Fibroblast of the aortic adventitia (primary cell): ENCODE measurements around the gene NINJ1. TPM values are rescaled to one million over a fixed set of nuclear protein-coding genes. Genes with fewer than 3 reads are reported as not detected.
A peak's percentile ranks its signal among the peaks of the same experiment; 100 is the strongest.

Experiments
- DNase-seq: peaks from one replicate; pipeline ENCODE4 v3.0.0-alpha.2; 2010; ENCODE audit warnings: low read depth
- H3K4me3 ChIP-seq: 2 replicates; pipeline ENCODE4 v1.5.1; 2011; ENCODE audit warnings: low read depth, mild to moderate bottlenecking, control low read depth, low read length, moderate library complexity
- total RNA-seq: library from RNA; depleted of rRNA; stranded (reverse); fragments of >200 nt; gene quantifications from 2 replicates; pipeline ENCODE4 v1.2.3, GENCODE V29; 2012; ENCODE audit warnings: low replicate concordance
- TF ChIP-seq, protein P1 (sequence below): IDR thresholded peaks from 2 replicates; pipeline ENCODE4 v1.5.1; 2011; ENCODE audit warnings: mild to moderate bottlenecking, low read length, control low read depth, inconsistent platforms; ENCODE audit not compliant: insufficient read depth

The NINJ1 gene
- total RNA-seq, 1 donor, result 14.6 TPM

DNA sequence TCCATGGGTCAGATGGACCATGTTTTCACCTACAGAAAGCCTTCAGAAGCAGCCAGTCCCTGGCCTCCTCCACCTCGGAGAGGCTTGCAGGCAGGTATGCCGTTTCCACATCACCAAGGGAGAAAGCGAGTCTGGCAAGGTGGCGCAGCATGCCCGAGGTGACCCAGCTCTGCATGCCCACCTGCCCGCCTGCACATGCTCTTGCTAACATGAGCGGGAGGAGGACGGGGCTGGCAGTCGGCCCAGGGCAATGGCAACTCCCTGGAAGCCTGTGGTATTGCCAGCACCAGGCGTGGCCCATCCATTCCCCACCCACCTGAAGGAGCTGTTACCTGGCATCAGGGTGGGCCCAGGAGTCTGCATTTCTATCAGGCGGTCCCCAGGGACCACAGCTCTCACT is 3.3 kb upstream of the NINJ1 start:
- TF ChIP-seq, protein P1, sequence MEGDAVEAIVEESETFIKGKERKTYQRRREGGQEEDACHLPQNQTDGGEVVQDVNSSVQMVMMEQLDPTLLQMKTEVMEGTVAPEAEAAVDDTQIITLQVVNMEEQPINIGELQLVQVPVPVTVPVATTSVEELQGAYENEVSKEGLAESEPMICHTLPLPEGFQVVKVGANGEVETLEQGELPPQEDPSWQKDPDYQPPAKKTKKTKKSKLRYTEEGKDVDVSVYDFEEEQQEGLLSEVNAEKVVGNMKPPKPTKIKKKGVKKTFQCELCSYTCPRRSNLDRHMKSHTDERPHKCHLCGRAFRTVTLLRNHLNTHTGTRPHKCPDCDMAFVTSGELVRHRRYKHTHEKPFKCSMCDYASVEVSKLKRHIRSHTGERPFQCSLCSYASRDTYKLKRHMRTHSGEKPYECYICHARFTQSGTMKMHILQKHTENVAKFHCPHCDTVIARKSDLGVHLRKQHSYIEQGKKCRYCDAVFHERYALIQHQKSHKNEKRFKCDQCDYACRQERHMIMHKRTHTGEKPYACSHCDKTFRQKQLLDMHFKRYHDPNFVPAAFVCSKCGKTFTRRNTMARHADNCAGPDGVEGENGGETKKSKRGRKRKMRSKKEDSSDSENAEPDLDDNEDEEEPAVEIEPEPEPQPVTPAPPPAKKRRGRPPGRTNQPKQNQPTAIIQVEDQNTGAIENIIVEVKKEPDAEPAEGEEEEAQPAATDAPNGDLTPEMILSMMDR, result no peak
- DNase-seq, result no peak
- H3K4me3 ChIP-seq, result no peak overlapping the region

DNA sequence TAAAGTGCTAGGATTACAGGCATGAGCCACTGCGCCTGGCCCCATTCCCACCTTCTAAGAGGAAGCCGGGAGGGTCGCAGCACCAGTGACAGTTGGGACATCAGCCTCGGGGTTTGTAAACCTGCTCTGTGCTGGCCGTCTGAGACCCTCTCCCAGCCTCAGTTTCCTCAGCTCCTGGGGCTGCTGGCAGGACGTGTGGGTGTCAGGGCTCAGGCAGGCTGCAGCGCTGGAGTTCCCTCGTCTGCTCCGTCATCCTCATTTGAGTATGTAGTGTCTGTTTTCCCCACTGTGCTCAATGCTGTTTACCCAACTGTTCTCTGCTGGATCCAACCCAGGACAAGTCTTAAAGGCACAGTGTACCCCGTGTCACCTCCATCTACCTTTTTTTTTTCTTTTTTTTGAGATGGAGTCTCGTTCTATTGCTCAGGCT is 2.0 kb upstream of the NINJ1 start:
- no peak overlapping the region for H3K4me3 ChIP-seq
- DNase-seq, result no peak
- TF ChIP-seq, protein P1, result no peak

DNA sequence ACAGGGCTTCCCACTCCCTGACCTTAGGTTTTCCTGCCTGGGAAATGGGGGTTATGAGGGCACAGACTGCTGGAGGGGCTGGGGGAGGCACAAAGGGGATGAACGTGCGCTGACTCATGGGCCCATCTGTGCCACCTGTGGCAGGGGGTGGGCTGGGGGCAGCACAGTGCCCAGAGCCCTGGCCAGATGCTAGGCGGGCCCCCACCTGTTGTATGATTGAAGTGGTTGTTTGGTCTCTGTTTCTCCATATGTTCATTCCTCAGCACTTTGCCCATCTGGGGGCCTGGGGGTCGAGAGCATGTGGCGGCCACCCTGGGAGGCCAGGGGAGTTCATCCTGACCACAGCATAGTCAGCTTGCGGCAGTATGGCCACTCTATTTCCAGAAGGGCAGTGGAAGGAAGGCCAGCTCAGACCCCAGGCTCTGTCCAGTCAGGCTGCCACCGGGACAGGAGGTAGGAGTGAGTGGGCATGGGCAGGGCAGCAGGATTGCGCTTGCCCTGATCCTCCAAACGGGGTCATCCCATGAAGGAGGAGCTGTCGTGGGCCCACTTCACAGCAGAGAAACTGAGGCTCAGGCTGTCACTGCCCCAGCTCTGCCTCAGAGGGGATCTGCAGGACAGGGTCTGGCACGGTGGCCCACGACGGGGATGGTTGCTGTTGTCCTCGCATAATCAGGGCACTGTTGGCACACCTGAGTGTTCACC is 841 bp upstream of the NINJ1 start:
- DNase-seq, result no peak
- peak overlapping the region; percentile 79 for H3K4me3 ChIP-seq
- TF ChIP-seq, protein P1, result no peak

DNA sequence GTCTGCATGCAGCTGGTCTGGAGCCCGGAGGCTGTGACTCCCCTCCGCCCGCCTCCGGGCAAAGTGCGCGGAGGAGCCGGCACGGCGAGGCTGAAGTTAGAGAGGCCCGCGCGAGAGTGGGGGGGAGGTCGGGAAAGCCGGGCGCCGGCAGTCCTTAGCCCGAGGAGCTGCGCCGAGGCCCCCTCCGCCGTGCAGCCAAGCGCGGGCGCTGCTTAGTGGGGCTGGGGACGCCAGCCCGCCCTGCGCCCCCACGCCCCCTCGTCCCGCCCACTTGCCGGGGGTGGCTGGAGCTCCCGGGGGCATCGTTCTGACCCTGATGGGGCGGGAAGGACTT is 403 bp downstream of the NINJ1 start:
- no peak for DNase-seq

DNA sequence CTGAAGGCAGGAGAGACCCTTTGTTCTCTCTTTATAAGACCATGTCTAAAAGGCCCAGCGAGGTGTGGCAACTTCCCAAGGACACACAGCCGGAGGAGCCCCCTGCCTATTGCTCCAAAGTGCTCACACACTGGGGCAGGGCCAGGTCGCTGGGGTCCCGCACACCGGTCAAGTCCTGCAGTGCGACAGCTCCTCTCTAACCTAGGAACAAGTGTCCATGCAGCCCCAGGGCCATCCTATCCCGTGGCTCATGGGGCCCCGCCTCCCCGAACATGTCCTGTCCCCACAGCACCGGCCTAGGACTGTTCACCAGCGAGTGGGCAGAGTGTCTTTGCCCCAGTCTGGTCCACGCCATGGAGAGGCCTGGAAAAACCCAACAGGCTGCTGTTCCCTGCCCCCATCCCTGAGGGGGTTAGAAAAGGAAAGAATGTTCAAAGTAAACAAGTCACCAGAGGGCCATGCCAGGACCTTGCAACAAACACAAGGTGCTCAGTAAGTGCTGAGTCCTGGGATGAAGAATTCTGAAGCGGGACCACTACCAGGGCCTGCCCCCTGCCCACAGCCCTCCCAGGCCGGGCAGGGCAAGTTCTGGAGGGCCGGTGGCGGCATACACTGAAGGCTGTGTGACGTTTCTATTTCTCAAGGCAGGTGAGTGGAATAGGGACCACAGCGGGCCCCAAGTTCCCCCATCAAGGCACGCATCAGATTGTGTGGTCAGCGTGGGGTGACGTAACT is 938 bp downstream of the NINJ1 start:
- peak overlapping the region; percentile 79 for H3K4me3 ChIP-seq
- peak; percentile 81 for DNase-seq
- TF ChIP-seq, protein P1, result no peak

More for the DNA sequence above, 403 bp downstream of the NINJ1 start:
- TF ChIP-seq, protein P1, result no peak
- peak overlapping the region; percentile 79 for H3K4me3 ChIP-seq

DNA sequence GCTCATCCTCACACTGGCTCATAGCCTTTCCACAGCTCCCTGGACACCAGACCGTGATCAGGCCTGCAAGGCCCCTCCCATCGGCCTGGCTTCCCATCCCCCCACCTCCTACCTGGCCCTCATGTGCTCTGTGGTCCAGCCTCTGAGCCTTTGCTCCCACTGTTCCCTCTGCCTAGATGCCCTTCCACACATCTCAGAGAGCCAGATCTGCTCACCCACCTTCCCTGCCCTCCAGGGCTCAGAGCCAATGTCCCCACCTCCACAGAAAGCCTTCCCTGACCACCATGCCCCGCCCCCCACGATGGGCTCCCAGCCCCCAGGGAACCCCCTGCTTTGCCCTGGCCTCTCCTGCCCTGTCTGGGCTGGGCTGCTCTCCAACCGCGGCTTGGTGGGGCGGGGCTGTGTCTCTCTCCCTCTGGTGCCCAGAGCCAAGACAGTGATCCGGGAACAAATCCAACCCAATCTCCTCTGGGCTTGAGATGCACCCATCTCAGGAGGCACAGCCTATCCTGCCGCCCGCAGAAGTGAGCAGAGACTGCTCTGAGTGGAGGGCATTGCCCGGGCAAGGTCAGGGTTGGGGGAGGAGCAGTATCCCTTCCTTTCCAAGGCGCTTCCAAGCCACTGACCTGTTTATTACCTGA is 1.6 kb downstream of the NINJ1 start:
- peak overlapping the region; percentile 79 for H3K4me3 ChIP-seq
- DNase-seq, result peak; percentile 68
- TF ChIP-seq, protein P1, result no peak
